EH (cell line): ENCODE data around the gene PTPA.
A peak's percentile ranks its signal among the peaks of the same experiment; 100 is the strongest.
"Not testable (repeated sequence)": the region's sequence is repeated elsewhere in the genome, so short reads cannot be mapped to it uniquely, and the experiment has no call there.

Source experiments
- DNase-seq: peaks from one replicate; pipeline ENCODE4 v3.0.0-alpha.2; 2015; ENCODE audit warnings: low read depth

Gene PTPA

DNA sequence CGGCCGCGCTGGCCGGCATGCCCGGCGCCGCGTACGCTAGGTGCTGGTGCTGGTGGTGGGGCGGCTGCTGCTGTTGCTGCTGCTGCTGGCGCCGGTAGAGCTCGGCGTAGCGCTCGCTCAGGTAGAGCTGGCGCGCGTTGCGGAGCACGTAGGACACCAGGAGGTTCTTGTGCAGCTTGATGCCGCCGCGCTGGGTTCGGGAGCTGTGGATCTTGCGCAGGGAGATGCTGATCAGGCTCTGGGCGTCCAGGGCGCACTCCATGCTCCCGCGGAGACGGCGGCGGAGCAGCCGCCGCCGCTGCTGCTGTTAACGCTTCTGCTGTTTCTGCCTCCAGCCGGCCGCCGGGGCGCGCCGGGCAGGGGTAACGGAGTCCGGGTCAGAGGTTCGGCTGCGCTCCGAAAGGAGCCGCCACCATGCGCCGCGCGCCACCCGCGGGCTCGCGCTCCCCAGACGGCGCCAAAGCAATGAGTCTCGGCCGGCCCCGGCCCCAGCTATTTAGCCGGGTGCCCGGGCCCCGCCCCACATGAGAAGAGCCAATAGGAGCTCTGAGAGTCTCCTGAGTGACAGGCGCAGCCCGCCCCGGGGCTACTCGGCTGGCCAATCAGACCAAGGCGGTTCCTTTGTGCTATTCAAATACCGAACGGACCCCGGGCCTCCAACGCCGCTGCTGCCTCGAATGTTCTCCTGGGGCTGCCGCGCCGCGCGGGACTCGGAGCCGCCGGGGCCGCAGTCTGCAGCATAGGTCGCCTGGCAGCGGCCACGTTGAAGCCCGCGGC, 66.8 kb downstream of the PTPA start, which contains the start of gene IER5L:
TSS of gene IER5L (minus strand) at position 471 of the 777 bp plus-strand sequence. CDS start at position 262, 209 bp downstream.
- peak; percentile 95 for DNase-seq

DNA sequence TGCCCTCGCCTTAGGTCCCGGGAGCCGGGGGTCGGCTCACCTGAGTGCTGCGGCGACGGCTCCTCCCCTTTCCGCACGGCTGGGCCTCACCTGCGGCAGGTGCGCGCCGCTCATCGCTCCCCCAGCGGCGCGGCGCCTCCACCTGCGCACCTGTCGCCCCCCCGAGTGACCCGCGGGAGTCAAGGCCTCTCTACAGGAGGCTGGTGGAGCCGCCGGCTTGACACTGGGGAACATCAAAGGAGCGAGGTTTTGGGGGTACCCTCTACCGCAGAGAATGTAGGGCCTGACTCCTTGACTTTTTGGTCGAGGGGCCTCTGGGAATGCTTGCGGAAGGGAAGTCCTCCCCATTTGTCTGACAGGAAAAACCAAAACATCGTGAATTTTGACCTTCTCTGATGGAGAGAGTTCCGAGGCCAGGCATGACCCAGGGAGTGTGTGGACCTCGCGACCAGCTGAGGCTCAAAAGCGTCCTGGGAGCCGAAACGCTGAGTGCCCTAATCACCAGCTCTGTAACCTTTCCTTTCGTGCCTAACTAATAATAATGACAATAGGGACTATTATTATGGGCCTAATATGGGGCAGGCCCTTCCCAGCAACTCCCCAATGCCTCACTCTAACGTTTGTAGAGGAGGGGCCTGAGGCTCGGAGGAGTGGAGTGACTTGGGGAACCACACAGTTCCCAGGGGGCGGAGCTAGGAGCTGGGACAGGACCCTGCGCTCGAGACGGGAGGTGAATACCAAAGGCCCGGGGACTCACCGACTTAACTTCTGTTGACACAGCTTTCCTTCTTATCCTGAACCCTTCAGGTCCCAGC, 67.6 kb downstream of the PTPA start:
- no peak for DNase-seq

GRCh38 chr9:129181246-129181645, 70.0 kb downstream of the PTPA start:
- no peak for DNase-seq

DNA sequence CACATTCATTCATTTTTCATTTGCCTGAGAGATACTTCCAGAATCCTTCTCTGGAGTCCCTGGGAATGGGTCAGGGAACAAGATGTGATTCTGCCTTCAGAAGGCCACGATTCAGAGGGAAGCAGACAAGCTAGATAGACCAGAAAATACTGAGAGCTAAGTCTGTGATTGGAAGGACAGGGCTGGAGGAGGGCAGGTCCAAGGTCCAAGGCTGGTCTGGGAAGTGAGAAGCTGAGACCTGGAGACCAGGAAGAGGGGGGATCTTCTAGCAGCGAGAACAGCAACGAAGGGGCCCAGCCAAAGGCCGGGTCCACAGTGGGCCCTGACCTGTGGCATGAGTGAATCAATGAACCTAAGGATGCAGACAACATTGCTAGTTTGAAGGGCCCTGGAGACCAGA, 70.9 kb downstream of the PTPA start:
- DNase-seq = no peak

- DNase-seq = peak; percentile 47
Observed at GRCh38 chr9:129182625-129183494, 71.6 kb downstream of the PTPA start.

GRCh38 chr9:129183495-129184218, 72.4 kb downstream of the PTPA start:
- peak; percentile 23 for DNase-seq

- no peak for DNase-seq
Observed at GRCh38 chr9:129184219-129184524, 73.0 kb downstream of the PTPA start.

GRCh38 chr9:129184596-129185122, 73.4 kb downstream of the PTPA start:
- DNase-seq = no peak

GRCh38 chr9:129185402-129185801, 74.2 kb downstream of the PTPA start:
- DNase-seq = no peak

- DNase-seq = peak; percentile 54
Observed at GRCh38 chr9:129185991-129186390, 74.8 kb downstream of the PTPA start.

DNA sequence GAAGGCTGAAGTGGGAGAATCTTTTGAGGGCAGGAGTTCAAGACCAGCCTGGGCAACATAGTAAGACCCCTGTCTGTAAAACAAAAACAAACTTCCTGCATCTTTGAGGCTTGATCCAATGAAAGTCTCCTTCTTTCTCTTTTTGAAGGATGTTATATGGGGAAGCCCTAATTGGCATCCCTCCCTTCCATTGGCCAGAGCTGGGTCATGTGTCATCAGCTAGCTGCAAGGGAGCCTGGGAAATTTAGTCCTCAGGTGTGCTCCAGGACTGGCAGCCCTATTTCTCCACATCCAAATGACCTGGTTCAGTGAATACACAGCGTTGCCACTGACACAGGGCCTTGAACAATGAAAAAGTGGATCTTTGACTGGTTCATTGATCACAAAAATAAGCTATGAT, 75.8 kb downstream of the PTPA start:
- DNase-seq = no peak

DNA sequence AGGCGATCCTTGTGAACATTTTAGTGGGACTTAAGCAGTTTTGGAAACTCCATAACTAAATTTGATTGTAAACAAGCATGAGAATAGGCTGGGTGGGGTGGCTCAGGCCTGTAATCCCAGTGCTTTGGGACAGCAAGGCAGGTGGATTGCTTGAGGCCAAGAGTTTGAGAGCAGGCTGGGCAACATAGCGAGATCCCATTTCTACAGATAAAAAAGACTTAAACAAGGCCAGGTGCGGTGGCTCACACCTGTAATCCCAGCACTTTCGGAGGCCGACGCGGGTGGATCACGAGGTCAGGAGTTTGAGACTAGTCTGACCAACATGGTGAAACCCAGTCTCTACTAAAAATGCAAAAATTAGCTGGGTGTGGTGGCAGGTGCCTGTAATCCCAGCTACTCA, 78.8 kb downstream of the PTPA start:
- DNase-seq = not testable (repeated sequence)

DNA sequence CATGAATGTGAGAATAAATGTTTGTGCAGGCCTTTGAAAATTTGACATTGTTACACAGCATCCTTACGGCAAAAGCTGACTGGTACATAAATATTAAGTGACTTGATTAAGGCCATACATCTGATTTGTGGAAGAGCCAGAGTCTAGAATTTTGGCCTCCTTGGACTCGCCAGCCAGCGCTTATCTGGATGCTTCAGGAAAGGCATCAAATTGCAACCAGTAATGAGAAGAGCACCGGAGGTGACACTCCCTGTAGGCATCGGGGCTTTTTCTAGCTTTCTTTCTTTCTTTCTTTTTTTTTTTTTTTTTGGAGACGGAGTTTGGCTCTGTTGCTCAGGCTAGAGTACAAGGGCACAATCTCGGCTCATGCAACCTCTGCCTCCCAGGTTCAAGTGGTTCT, 80.0 kb downstream of the PTPA start:
- DNase-seq = no peak

DNA sequence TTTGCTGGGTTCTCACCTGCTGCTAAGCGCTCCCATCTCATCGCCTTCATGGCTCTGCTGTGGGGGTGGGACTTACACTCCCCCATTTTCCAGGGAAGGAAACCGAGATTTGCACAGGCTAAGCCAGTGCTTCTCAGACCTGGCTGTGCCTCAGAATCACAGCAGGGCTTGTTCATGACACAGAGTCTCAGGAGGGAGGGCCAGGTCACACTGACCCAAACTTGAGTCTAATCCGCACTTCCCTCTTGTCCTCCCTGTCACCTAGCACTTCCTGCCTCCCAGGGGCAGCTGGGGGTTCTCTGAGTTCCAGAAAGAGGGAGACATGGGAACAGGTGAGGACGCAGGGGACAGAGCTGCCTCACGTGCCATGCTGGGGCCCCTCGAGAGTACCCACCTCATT, 82.4 kb downstream of the PTPA start:
- DNase-seq = no peak

DNA sequence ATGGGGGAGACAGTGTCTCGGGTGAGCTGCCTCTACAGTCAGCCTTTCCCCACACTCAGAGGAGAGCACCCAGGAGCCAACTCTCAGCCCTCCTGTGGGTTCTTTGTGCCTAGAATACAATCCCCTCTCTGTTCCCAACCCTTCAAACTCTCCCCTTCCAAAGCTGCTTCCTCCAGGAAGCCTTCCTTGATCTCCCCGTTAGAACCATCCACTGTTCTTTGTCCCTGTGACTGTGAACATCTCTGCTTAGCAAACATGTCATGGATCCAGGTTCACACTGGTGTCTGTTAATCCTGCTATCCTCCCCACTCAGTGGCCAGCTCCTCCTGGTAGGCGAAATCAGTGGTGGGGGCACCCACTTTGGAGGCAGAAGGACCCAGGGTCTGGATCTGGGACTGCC, 83.0 kb downstream of the PTPA start:
- no peak for DNase-seq

- DNase-seq = no peak
Observed at GRCh38 chr9:129195606-129196005, 84.4 kb downstream of the PTPA start.

GRCh38 chr9:129197045-129197444, 85.8 kb downstream of the PTPA start:
- not testable (repeated sequence) for DNase-seq

- DNase-seq = no peak
Observed at GRCh38 chr9:129197978-129198318, 86.7 kb downstream of the PTPA start.
